ENCODE data around the gene GTSF1L. TPM values are rescaled to one million over a fixed set of nuclear protein-coding genes. Genes with fewer than 3 reads are reported as not detected.

The GTSF1L gene
- total and polyA plus RNA-seq, 9 of the 15 experiments (the other 6 are each of a cell fraction or from before 2014, with no cell fraction given), result not detected

DNA sequence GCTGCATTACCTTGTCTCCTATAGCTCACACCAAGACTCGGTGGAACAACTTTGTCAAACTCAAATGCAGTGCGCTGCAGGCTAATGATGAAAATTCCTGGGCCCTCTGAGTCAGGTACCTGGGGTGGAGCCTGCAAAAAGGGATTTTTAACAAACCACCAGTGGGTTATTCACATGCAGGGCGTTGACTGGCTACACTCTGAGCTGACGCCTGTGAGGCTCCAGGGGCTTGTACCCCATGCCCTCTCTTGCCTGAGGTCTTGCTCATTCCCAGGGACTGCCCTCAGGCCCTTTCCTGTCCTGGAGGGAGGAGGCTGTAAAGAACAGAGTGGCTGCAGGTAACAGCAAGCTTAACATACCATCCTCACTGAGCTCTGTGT, 9.2 kb downstream of the GTSF1L start (continued):
- TF ChIP-seq, protein P1, sequence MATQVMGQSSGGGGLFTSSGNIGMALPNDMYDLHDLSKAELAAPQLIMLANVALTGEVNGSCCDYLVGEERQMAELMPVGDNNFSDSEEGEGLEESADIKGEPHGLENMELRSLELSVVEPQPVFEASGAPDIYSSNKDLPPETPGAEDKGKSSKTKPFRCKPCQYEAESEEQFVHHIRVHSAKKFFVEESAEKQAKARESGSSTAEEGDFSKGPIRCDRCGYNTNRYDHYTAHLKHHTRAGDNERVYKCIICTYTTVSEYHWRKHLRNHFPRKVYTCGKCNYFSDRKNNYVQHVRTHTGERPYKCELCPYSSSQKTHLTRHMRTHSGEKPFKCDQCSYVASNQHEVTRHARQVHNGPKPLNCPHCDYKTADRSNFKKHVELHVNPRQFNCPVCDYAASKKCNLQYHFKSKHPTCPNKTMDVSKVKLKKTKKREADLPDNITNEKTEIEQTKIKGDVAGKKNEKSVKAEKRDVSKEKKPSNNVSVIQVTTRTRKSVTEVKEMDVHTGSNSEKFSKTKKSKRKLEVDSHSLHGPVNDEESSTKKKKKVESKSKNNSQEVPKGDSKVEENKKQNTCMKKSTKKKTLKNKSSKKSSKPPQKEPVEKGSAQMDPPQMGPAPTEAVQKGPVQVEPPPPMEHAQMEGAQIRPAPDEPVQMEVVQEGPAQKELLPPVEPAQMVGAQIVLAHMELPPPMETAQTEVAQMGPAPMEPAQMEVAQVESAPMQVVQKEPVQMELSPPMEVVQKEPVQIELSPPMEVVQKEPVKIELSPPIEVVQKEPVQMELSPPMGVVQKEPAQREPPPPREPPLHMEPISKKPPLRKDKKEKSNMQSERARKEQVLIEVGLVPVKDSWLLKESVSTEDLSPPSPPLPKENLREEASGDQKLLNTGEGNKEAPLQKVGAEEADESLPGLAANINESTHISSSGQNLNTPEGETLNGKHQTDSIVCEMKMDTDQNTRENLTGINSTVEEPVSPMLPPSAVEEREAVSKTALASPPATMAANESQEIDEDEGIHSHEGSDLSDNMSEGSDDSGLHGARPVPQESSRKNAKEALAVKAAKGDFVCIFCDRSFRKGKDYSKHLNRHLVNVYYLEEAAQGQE (IDR thresholded peaks at IDR 0.05; ENCODE audit: borderline replicate concordance), result no peak
- TF ChIP-seq, protein P1 (CRISPR knock-in tag; IDR thresholded peaks at IDR 0.05; ENCODE audit: low read depth), result no peak
- no peak for TF ChIP-seq ZNF561 (CRISPR knock-in tag; conservative IDR thresholded peaks at IDR 0.05)
- TF ChIP-seq, protein P2, sequence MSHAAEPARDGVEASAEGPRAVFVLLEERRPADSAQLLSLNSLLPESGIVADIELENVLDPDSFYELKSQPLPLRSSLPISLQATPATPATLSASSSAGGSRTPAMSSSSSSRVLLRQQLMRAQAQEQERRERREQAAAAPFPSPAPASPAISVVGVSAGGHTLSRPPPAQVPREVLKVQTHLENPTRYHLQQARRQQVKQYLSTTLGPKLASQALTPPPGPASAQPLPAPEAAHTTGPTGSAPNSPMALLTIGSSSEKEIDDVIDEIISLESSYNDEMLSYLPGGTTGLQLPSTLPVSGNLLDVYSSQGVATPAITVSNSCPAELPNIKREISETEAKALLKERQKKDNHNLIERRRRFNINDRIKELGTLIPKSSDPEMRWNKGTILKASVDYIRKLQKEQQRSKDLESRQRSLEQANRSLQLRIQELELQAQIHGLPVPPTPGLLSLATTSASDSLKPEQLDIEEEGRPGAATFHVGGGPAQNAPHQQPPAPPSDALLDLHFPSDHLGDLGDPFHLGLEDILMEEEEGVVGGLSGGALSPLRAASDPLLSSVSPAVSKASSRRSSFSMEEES (CRISPR knock-in tag; IDR thresholded peaks at IDR 0.05), result no peak
- no peak for TF ChIP-seq NR3C1 (CRISPR knock-in tag; IDR thresholded peaks at IDR 0.05)
- no peak for TF ChIP-seq NR1H2 (CRISPR knock-in tag; IDR thresholded peaks at IDR 0.05)
